Activated CD4-positive, alpha-beta T cell treated with anti-CD3 and anti-CD28 coated beads for 36 hours (primary cell): ENCODE data around the gene KRTAP10-3. TPM values are rescaled to one million over a fixed set of nuclear protein-coding genes. Genes with fewer than 3 reads are reported as not detected.

ENCODE experiments used
- ATAC-seq: fragments of 200-7000 bp; cut with Tn5 transposase; one replicate; pipeline ENCODE4 v1.10.0; 2021; ENCODE audit warnings: mild to moderate bottlenecking, moderate library complexity
- CTCF ChIA-PET: fragments of 350-600 bp; sonication (Branson Sonifier 250); formaldehyde crosslinking; loops from one replicate; lab custom pipeline; 2021; ENCODE audit warnings: antibody characterized with exemption; lab: Charles Lee
- POLR2A ChIA-PET: fragments of 350-600 bp; sonication (Branson Sonifier 250); formaldehyde crosslinking; loops from one replicate; lab custom pipeline; 2021; ENCODE audit warnings: antibody characterized with exemption, inconsistent platforms; lab: Charles Lee
- DNase-seq: peaks from one replicate; pipeline ENCODE4 v3.0.0-alpha.2; 2020
- H3K27ac Mint-ChIP-seq: one replicate; pipeline ENCODE4 v1.8.0; 2021; ENCODE audit warnings: mixed read lengths
- H3K27me3 Mint-ChIP-seq: one replicate; pipeline ENCODE4 v1.8.0; 2021; ENCODE audit warnings: mixed read lengths
- H3K36me3 Mint-ChIP-seq: one replicate; pipeline ENCODE4 v1.8.0; 2021; ENCODE audit warnings: low read depth, mixed read lengths
- H3K4me1 Mint-ChIP-seq: one replicate; pipeline ENCODE4 v1.8.0; 2021; ENCODE audit warnings: mixed read lengths
- H3K4me3 Mint-ChIP-seq: one replicate; pipeline ENCODE4 v1.8.0; 2021; ENCODE audit warnings: mild to moderate bottlenecking, moderate library complexity, mixed read lengths
- H3K9me3 Mint-ChIP-seq: one replicate; pipeline ENCODE4 v1.8.0; 2021; ENCODE audit warnings: low read depth, mixed read lengths
- intact Hi-C, 2 experiments: fragments of 100-400 bp; cut with DNase I in 1 of 2; cut with micrococcal nuclease in 1 of 2; formaldehyde crosslinking; loops; one replicate each; pipeline versions ENCODE4 v1.14.2 to v1.15.1; 2022 to 2024; cut with DNase I, micrococcal nuclease
- total RNA-seq, 2 experiments: library from RNA; stranded (reverse); gene quantifications; one replicate each; pipeline ENCODE4 v1.2.3, GENCODE V29; 2021

KRTAP10-3 gene
- total RNA-seq, 2 experiments from 2014 or later = not detected

DNA sequence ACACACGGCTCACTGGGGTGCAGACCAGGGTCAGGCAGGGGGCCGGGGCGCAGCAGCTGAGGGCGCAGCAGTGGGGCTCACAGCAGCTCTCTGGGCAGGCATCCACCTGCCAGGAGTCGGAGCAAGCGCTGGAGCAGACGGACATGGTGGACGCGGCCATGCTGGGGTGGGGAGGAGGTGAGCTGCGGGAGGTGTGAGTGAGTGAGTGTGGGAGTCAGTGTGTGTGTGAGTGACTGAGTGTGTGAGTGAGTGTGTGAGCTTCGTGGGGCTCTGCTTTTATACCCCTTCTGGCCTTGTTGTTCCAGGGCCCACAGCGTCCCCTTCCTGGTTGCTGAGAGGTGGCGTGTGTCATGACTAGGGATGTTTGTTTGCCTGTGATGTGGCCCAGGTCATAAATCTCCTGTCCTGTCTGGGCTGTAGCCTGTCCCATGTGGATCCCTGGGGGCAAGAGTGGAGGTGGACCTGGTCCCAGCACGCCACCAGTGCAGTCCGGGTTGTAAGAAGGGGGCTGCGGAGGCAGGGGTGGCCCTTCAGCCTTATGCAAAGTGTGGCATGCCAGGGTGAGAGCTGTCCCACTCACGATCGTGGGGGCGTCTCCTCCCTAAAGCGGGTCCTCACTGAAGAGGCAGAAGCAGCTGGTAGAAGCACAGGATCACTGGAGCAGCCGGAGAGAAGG lies 18.5 kb downstream of the KRTAP10-3 start, which contains the start of gene KRTAP10-1:
Gene KRTAP10-1 (minus strand): TSS at position 205 of the 676 bp plus-strand sequence. CDS start 45 bp downstream, at position 160.
- intact Hi-C loops = no loop called here
- Mint-ChIP-seq H3K4me1 (no peaks in the 10 kb centered on the region), H3K27me3 (no peaks in the 10 kb centered on the region), H3K9me3 (no peaks in the 10 kb centered on the region), H3K4me3 (no peak within 1 kb of the TSS), H3K27ac (no peak within 1 kb of the TSS), H3K36me3 (no peaks in the 10 kb centered on the region)
- ChIA-PET CTCF (interaction anchor here (0.6 to 0.8 kb wide), 2 partner anchors 333 to 1556 kb away, joined by 3 to 4 read pairs; no protein-coding TSS in a partner anchor), POLR2A (no interaction called here)
- no peak for ATAC-seq
- no peak for DNase-seq

DNA sequence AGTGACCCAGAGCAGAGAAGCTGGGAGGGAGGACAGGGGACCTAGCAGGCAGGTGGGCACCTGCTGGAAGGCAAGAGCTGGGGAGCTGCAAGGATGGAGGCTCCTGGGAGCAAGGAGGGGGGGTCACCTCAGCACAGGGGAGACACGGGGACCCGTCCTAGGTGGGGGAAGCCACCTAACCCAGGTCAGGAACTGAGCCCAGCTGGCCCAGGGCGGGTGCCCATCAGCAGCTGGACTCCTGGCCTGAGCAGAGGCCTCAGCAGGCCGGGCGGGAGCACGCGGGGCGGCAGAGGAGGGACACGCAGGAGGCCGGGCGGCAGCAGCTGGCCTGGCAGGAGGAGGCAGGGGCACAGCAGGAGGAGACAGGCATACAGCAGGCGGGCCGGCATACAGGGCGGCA lies 19.5 kb downstream of the KRTAP10-3 start:
- H3K27ac Mint-ChIP-seq = no peak overlapping the region
- POLR2A ChIA-PET = no interaction called here
- ATAC-seq = no peak
- DNase-seq = no peak
- H3K9me3 Mint-ChIP-seq = no peaks in the 10 kb centered on the region
- CTCF ChIA-PET = no interaction called here
- H3K4me1 Mint-ChIP-seq = no peaks in the 10 kb centered on the region
- H3K36me3 Mint-ChIP-seq = no peaks in the 10 kb centered on the region
- H3K27me3 Mint-ChIP-seq = no peaks in the 10 kb centered on the region
- intact Hi-C loops = no loop called here
- H3K4me3 Mint-ChIP-seq = no peak overlapping the region

DNA sequence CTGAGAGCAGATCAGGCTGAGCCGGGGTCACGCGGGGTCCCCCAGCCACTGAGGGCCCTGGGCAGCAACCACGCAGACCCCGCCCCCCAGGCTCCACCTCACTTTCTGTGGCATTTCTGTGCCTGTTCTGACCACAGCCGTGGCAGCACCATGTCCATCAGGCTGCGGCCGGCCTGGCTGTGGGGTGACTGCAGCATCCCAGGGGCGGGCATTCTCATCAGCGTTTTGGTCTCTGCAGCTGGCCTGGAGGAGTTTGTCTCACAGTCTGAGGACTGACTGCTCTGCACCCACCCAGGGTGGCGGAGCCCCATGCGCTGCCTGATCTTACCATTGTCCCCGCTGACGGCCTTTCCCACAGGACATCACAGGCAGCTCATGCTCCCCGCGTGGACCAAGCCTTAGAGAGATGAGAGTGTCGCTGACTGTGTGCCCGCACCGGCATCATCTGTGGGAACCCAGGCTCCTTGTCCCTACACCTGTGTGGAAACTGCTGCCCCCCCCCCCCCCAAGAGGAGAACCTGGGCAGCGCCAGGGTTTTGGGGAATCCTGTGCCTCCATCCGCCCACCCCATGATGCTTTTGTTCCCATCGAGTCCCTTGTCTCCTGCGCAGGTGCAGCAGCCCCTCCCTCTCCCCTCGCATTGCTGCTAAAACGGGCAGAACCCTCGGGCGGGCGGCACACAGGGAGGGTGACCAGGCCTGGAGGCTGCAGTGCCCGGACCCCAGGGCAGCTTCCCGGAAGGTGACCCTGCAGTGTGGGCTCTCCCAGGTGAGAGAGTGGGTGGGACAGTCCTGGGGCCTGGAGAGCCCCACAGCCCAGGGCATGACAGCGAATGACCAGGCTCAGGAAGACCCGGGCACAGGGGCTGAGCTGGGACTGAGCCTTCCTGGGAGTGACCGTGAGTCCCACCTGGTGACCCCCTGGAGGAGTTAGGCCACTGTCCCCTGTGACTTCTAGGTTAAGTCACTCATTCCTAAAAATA lies 20.4 kb downstream of the KRTAP10-3 start:
- intact Hi-C loops = no loop called here
- no peak overlapping the region for H3K27ac Mint-ChIP-seq
- H3K27me3 Mint-ChIP-seq = no peaks in the 10 kb centered on the region
- ATAC-seq (no peak), DNase-seq (no peak)
- ChIA-PET POLR2A (no interaction called here), CTCF (no interaction called here)
- H3K9me3 Mint-ChIP-seq = no peaks in the 10 kb centered on the region
- H3K36me3 Mint-ChIP-seq = no peaks in the 10 kb centered on the region
- H3K4me3 Mint-ChIP-seq = no peak overlapping the region
- H3K4me1 Mint-ChIP-seq = no peaks in the 10 kb centered on the region

DNA sequence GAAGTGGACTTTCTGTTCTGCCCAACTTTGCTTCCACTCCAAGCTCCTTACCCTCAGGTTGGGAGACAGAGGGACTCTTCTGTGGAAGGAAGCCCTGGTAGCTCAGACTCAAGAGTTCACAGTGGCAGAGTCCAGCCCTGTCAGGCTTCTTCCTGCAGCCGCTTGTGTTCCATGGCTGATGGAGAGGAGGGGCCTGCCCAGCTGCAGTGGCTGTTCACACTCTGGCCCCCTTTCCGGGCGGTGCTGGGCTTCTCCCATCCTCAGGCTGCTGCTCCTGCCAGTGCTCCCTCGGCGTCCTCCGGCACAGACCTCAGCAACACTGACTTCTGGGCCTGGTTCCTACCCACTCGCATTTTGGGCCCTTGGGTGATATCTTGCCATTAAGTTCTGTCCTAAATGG lies 22.6 kb downstream of the KRTAP10-3 start:
- intact Hi-C loops = no loop called here
- H3K27ac Mint-ChIP-seq = no peak overlapping the region
- no peak for ATAC-seq
- DNase-seq = no peak
- CTCF ChIA-PET = interaction anchor here (1.9 kb wide), 1 partner anchor 11 kb away, joined by 7 read pairs; no protein-coding TSS in a partner anchor
- H3K36me3 Mint-ChIP-seq = no peaks in the 10 kb centered on the region
- H3K9me3 Mint-ChIP-seq = no peaks in the 10 kb centered on the region
- no peaks in the 10 kb centered on the region for H3K27me3 Mint-ChIP-seq
- no peaks in the 10 kb centered on the region for H3K4me1 Mint-ChIP-seq
- H3K4me3 Mint-ChIP-seq = no peak overlapping the region
- POLR2A ChIA-PET = interaction anchor here (0.6 kb wide), 1 partner anchor 123 kb away, joined by 3 read pairs; no protein-coding TSS in a partner anchor

DNA sequence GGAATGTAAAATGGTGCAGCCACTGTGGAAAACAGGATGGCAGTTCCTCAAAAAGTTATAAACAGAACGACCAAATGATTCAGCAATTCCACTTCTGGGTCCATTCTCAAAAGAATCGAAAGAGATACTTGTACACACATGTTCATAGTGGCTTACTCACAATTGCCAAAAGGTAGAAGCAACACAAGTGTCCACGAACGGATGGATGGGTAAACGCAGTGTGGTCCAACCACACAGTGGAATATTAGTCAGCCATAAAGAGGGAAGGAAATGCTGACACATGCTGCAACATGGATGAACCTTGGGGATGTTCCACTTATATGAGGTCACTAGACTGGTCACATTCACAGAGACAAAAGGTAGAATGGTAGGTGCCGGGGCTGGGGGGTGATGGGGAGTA lies 23.9 kb downstream of the KRTAP10-3 start:
- Mint-ChIP-seq H3K4me3 (no peak overlapping the region), H3K9me3 (no peaks in the 10 kb centered on the region), H3K4me1 (no peaks in the 10 kb centered on the region), H3K27me3 (no peaks in the 10 kb centered on the region), H3K36me3 (no peaks in the 10 kb centered on the region), H3K27ac (no peak overlapping the region)
- intact Hi-C loops = loop anchor here in 1 of 2 experiments (1.0 kb wide), 1 partner anchor 79 kb away; the partner anchor contains the start of gene LRRC3
- peak; percentile 49 for ATAC-seq
- ChIA-PET CTCF (interaction anchor here (1.0 kb wide), 1 partner anchor 23 kb away, joined by 3 read pairs; no protein-coding TSS in a partner anchor), POLR2A (no interaction called here)
- peak; percentile 22 for DNase-seq

DNA sequence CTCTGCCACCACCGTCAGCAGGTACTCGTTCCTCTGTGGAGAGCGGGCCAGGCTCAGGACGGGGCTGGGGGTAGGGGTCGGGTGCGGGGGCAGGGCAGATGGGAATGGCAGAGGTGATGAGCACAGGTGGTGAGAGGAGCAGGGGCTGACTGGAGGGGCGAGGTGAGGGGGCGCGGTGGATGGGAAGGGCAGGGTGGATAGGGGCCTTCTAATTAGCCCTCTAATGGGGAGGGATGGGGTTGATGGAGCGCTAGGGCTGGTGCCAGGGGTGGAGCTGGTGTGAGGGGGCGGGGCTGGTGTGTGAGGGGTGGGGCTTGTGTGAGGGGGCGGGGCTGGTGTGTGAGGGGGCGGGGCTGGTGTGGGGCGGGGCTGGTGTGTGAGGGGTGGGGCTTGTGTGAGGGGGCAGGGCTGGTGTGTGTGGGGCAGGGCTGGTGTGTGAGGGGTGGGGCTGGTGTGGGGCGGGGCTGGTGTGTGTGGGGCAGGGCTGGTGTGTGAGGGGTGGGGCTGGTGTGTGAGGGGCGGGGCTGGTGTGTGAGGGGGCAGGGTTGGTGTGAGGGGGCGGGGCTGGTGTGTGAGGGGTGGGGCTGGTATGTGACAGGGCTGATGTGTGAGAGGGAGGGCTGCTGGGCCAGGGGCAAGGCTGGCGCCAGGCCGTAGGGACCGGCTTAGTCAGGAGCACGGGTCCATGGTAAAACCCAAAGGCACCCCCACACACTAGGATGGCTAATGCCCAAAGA lies 24.5 kb downstream of the KRTAP10-3 start:
- ATAC-seq (no peak), DNase-seq (peak; percentile 19)
- ChIA-PET POLR2A (no interaction called here), CTCF (no interaction called here)
- H3K4me3 Mint-ChIP-seq = no peak overlapping the region
- no peaks in the 10 kb centered on the region for H3K4me1 Mint-ChIP-seq
- H3K36me3 Mint-ChIP-seq = no peaks in the 10 kb centered on the region
- H3K9me3 Mint-ChIP-seq = no peaks in the 10 kb centered on the region
- H3K27ac Mint-ChIP-seq = no peak overlapping the region
- intact Hi-C loops = loop anchor here in 1 of 2 experiments (1.0 kb wide), 1 partner anchor 79 kb away; the partner anchor contains the start of gene LRRC3
- H3K27me3 Mint-ChIP-seq = no peaks in the 10 kb centered on the region

DNA sequence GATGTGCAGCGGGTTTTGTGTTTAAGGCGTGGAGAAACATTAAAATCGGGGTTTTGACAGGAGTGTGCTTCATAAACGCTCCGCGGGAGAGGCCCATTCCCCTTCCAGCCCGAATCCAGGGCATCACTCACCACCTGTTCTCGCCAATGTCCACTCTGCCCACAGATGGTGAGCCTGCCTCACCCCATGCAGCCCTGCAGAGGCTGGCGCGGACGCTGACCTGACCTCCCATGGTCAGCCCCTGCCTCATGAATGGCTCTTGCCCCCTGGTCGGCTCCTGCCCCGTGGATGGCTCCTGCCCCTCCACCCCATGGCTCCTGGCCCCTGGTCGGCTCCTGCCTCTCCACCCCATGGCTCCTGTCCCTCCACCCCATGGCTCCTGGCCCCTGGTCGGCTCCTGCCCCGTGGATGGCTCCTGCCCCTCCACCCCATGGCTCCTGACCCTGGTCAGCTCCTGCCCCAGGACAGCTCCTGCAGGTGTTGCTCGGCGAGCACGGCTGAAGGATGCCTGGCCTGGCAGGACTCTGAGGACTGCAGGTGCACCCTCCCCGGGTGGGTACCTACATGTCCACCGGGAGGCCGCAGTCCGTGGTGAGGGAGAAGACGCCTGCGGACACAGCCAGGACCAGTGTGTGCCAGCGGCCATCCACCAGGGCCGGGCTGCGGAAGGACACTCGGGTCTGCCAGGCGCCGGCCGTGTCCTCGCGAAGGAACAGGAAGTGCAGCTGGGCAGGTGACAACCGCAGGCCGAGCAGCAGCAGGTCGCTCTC lies 25.3 kb downstream of the KRTAP10-3 start:
- no peak overlapping the region for H3K4me3 Mint-ChIP-seq
- no peaks in the 10 kb centered on the region for H3K4me1 Mint-ChIP-seq
- no peak overlapping the region for H3K27ac Mint-ChIP-seq
- ChIA-PET CTCF (no interaction called here), POLR2A (no interaction called here)
- H3K9me3 Mint-ChIP-seq = no peaks in the 10 kb centered on the region
- DNase-seq = no peak
- no peaks in the 10 kb centered on the region for H3K36me3 Mint-ChIP-seq
- no peaks in the 10 kb centered on the region for H3K27me3 Mint-ChIP-seq
- ATAC-seq = no peak
- intact Hi-C loops = no loop called here

DNA sequence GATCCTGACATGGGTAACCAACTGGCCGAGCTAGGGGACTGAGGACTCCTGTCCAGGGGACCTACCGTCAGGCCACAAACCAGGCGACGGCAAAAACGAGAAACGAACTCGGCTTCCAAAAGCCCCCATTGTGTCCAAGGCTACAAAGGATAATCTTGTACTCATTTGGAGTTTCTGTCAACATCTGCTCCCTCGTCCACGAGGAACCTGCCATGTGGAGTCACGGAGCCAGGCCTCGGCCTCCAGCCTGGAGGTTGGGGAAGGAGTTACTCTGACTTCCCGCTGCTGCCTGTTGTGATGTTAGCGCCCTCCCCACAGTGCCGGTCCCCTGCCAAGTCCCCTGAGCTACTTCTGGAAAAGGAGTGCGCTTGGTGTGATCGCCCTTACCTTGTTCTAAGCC lies 25.9 kb downstream of the KRTAP10-3 start:
- Mint-ChIP-seq H3K4me1 (no peaks in the 10 kb centered on the region), H3K27ac (no peak overlapping the region), H3K4me3 (no peak overlapping the region), H3K27me3 (no peaks in the 10 kb centered on the region), H3K36me3 (no peaks in the 10 kb centered on the region), H3K9me3 (no peaks in the 10 kb centered on the region)
- POLR2A ChIA-PET = no interaction called here
- CTCF ChIA-PET = interaction anchor here (0.6 kb wide), 1 partner anchor 208 kb away, joined by 3 read pairs; no protein-coding TSS in a partner anchor
- DNase-seq (no peak), ATAC-seq (no peak)
- intact Hi-C loops = no loop called here

DNA sequence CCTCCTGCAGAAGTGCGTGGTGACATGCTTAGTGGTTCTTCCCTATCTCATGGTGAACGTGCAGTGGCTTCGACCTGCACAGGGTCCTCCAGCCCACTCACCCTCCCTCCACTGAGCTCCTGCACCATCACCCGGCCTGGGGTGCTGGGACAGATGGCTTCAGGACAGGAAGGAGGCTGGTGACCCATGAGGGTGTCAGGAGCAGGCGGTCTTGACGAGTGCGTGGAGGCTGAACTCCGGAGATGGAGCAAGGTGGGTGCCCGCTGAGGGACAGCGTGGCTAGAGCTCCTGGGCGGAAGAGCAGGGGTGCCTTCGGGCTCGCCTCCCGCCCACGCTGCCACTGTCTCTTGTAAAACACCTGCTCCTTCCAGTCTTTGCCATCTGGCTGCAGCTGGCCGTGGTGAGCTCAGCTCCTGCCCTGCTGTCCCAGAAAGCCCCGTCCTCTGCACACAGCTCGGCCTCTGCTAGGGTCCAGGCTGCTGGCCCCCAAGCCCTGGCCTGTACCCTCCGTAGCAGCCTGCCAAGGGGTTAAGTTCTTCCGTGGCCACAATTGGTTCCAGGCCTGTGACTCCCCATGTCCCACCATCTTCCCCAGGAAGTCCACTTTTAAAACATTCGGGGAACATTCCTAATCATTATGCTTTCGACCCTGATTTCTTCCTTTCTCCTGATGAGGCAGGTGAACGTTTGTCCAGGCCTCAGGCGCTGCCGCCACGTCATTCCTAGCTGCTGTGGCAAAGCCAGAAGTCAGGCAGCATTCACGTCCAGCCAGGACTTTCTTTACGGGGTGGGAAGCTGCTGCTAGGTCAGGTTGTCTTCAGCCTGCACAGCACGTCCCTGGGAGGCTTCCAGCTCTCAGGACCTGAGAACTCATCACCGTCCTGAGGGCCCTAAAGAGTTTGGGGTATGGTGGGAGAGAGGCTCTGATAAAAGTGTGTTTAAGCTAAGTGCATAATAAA lies 26.7 kb downstream of the KRTAP10-3 start:
- peak; percentile 1 for DNase-seq
- intact Hi-C loops = no loop called here
- H3K4me1 Mint-ChIP-seq = no peaks in the 10 kb centered on the region
- H3K4me3 Mint-ChIP-seq = no peak overlapping the region
- ChIA-PET POLR2A (interaction anchor here (0.6 kb wide), 1 partner anchor 76 kb away, joined by 3 read pairs; no protein-coding TSS in a partner anchor), CTCF (interaction anchor here (0.6 to 0.8 kb wide), 4 partner anchors 16 to 211 kb away, joined by 3 read pairs; no protein-coding TSS in a partner anchor)
- H3K36me3 Mint-ChIP-seq = no peaks in the 10 kb centered on the region
- no peaks in the 10 kb centered on the region for H3K9me3 Mint-ChIP-seq
- no peak overlapping the region for H3K27ac Mint-ChIP-seq
- H3K27me3 Mint-ChIP-seq = no peaks in the 10 kb centered on the region
- ATAC-seq = no peak
